Stimulated activated CD8-positive, alpha-beta memory T cell treated with anti-CD3 and anti-CD28 coated beads, Interleukin-12 subunit alpha, Interleukin-12 subunit beta, amount 100 ng/mL, for 24 hours (primary cell): ENCODE measurements around the gene ANKFN1.

Experiments used
- DNase-seq: peaks from one replicate; pipeline ENCODE4 v3.0.0-alpha.2; 2020; ENCODE audit errors: extremely low read depth

The ANKFN1 gene

GRCh38 chr17:56142781-56143180 is 10.5 kb upstream of the ANKFN1 start:
- DNase-seq, result no peak

GRCh38 chr17:56144223-56144622 is 9.1 kb upstream of the ANKFN1 start:
- DNase-seq, result no peak

GRCh38 chr17:56146534-56146933 is 6.7 kb upstream of the ANKFN1 start:
- DNase-seq, result no peak

- no peak for DNase-seq
Measured at GRCh38 chr17:56148333-56148732, 4.9 kb upstream of the ANKFN1 start.

- DNase-seq, result no peak
Measured at GRCh38 chr17:56149266-56150036, 3.8 kb upstream of the ANKFN1 start.

GRCh38 chr17:56150649-56151048 is 2.6 kb upstream of the ANKFN1 start:
- no peak for DNase-seq

- DNase-seq, result no peak
Measured at GRCh38 chr17:56157845-56158244, 4.6 kb downstream of the ANKFN1 start.

GRCh38 chr17:56158344-56158743 is 5.1 kb downstream of the ANKFN1 start:
- no peak for DNase-seq

GRCh38 chr17:56158915-56159825 is 5.9 kb downstream of the ANKFN1 start:
- no peak for DNase-seq

GRCh38 chr17:56159826-56160380 is 6.6 kb downstream of the ANKFN1 start:
- DNase-seq, result no peak

- no peak for DNase-seq
Measured at GRCh38 chr17:56160422-56160821, 7.1 kb downstream of the ANKFN1 start.

GRCh38 chr17:56165072-56165641 is 11.9 kb downstream of the ANKFN1 start:
- DNase-seq, result no peak

- DNase-seq, result no peak
Measured at GRCh38 chr17:56167491-56167890, 14.2 kb downstream of the ANKFN1 start.

- no peak for DNase-seq
Measured at GRCh38 chr17:56169621-56170020, 16.3 kb downstream of the ANKFN1 start.

GRCh38 chr17:56171186-56171959 is 18.1 kb downstream of the ANKFN1 start:
- no peak for DNase-seq

- no peak for DNase-seq
Measured at GRCh38 chr17:56172517-56172982, 19.3 kb downstream of the ANKFN1 start.

- DNase-seq, result no peak
Measured at GRCh38 chr17:56173026-56173425, 19.8 kb downstream of the ANKFN1 start.

- no peak for DNase-seq
Measured at GRCh38 chr17:56173958-56174835, 20.9 kb downstream of the ANKFN1 start.

GRCh38 chr17:56175299-56175955 is 22.2 kb downstream of the ANKFN1 start:
- no peak for DNase-seq

GRCh38 chr17:56176091-56176490 is 22.8 kb downstream of the ANKFN1 start:
- no peak for DNase-seq
